Inflammatory macrophage treated with lipopolysaccharide for 4 hours (primary cell): ENCODE data around the gene FEM1C.

Source experiments
- DNase-seq: peaks from one replicate; pipeline ENCODE4 v3.0.0-alpha.2; 2020

FEM1C gene

DNA sequence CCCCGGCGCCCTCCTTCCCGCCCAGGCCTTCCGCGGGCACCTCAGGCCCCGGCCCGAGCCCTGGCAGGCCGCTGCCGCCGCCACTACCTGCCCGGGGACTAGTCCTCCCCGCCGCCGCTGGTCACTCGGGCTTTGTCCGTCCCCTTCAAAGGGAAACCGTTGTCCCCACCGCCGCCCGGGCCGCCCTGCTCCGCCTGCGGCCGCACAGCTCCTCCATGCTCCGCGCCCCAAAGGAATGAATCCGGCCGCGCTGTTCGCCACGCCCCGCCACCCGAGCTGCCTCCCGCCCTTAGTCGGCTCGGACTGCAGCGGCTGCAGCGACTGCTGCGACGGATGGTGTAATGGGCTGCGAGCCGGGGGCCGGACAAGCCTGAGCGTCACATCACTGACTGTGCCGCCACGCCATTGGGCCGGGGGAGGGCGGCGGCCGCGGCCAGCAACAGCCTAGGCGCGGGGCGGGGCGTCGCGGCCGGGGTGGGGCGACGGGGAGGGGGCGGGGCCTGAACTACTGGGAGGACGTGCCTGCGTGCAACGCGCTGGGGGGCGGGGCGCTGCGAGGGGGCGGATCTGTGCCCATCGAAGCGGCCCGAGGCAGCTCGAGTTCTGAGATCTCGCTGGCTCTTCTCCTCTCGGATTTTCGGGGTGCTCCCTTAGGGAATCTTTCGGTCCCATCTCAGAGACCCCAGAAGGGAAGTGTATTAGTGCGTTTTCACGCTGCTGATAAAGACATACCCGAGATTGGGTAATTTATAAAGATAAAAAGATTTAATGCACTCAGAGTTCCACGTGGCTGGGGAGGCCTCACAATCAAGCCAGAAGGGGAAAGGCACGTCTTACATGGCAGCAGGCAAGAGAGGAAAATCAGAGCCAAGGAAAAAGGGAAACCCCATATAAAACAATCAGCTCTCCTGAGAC, at the start of gene FEM1C:
TSS of gene FEM1C (minus strand) at position 340 of the 915 bp plus-strand sequence. CDS start 1,282 bp downstream, outside the sequence.
- peak; percentile 98 for DNase-seq

DNA sequence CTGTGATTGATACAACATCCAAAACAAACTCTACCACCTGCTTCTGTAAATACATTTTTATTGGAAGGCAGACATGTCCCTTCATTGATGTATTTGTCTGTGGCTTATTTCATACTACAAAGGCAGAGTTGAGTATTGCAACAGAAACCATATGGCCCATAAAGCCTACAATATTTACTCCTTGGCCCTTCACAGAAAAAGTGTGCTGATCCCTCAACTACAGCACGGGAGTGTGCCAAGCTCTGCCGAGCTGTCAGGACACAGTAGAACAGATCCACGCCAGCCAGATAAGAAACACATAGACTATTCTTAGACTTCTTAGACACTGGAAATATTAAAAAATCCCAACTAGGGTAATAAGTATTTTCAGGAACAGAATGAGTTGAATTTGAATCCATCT, 44.5 kb upstream of the FEM1C start:
- no peak for DNase-seq

DNA sequence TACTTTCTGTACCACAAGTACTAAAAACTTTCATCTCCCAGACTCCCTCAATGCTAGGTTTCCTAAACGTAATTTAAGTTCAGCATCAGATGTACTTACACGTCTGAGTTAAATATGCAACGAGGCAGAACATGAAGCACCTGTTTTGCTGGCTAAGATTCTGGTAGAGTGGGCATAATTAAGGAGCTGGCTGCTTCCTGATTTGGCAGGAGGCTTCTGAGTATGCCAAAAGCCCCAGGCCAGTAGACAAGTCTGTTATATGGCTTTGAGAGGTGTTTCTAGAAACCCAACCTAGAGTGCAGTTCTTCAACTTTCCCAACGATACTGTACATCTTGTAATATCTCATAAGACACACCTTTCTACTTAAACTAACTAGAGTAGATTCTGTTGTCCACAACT, 44.1 kb upstream of the FEM1C start:
- no peak for DNase-seq

DNA sequence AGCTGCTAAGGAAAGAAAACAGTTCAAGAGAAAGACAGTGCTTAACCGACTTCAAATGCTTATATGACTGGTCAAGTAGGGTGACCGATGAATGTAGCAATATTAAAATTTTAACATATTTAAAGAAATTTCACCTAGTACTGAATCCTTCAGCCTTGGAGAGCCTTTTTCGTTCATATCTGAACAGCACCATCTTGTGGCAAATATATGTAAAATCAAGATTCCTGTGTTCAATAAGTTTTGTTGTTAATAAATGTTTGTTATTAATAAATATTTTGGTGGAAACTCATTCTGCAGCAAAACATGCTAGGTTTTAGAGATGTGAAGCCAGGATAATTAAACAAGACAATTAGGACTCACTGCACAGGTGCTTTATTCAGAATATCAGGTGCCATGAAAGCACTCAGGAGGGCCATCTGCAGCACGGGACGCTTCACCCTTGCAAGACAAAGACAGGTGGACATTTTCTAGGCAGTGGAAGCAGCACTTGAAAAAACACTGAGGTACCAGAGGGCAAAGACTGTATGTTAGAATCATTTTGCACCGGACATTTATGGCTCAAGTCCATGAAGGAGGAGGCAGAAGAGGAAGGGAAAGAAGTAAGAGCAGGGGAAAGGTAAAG, 42.1 kb upstream of the FEM1C start:
- peak; percentile 50 for DNase-seq

- no peak for DNase-seq
These were observed 40.7 kb upstream of the FEM1C start for GRCh38 chr5:115585265-115585664.

DNA sequence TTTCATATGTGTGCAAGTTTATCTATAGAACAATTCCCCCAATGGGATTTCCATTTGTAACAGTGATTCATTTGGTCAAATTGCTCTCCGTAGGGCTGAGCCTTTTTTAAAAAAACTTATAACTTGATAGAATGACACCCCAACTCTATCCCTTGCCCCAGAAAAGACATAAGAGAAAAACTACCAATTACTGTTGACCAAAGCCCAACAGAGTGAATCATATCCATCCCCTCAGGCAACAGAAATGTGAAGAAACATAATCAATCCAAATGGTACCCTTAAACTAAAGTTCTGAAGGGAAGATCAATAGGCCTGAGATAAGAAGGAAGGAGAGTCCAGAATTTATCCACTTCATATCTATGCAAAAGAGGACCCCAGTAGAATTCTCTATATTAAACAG, 39.9 kb upstream of the FEM1C start:
- no peak for DNase-seq

GRCh38 chr5:115583474-115583873, 38.9 kb upstream of the FEM1C start:
- DNase-seq: no peak

- no peak for DNase-seq
These were observed 36.4 kb upstream of the FEM1C start for GRCh38 chr5:115580941-115581340.

GRCh38 chr5:115579747-115580173, 35.2 kb upstream of the FEM1C start:
- DNase-seq: no peak

DNA sequence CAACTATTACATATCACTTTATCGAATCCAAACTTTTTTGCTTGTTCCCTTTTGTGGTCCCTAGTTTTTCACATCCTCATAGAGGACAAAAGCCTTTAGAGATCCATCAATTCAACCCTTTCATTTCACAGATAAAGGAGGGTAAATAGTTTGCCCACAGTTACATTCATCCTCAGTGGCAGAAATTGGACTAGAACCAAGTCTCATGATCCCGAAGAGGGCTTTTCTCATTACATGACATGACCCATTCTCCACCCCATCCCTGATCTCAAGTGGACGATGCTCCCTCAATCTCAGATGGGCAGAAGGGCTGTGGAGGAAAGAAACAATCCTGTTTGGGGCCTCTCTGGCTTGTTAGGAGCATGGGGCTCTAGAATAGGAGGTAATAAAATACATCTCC, 34.6 kb upstream of the FEM1C start:
- DNase-seq: no peak

DNA sequence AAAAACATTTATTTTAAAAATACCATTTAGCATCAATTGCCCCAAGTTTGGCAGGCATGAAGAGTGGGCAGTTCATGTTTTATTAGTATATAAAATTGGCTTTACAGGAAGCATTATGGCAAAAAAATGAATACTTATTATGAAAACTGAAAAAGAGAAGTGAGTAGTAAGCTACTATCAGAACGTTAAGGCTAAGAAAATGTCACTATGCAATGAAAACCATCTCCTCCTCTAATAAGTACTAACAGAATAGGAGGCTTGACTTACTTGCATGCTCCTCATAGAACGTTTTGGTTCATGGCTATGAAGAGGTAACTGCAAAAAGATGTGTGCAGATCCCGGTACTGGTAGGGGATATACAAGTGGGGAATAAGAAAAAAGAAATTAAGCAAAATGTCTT, 34.1 kb upstream of the FEM1C start:
- peak; percentile 10 for DNase-seq

- DNase-seq: no peak
These were observed 33.2 kb upstream of the FEM1C start for GRCh38 chr5:115577741-115578140.

DNA sequence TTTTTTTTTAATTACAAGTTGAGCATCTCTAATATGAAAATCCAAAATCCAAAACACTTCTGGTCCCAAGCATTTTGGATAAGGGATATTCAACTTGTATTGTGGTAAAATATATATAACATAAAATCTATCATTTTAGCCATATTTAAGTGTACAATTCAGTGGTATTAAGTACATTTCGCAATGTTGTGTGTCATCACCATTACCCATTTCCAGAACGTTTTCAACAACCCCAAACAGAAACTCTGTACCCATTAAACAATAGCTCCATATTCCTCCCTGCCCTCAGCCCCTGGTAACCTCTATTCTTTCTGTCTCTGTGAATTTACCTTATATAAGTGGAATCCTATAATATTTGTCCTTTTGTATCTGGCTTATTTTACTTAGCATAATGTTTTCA, 32.8 kb upstream of the FEM1C start:
- peak; percentile 42 for DNase-seq

GRCh38 chr5:115575167-115576070, 30.8 kb upstream of the FEM1C start:
- no peak for DNase-seq

- DNase-seq: no peak
These were observed 28.6 kb upstream of the FEM1C start for GRCh38 chr5:115573133-115573532.

DNA sequence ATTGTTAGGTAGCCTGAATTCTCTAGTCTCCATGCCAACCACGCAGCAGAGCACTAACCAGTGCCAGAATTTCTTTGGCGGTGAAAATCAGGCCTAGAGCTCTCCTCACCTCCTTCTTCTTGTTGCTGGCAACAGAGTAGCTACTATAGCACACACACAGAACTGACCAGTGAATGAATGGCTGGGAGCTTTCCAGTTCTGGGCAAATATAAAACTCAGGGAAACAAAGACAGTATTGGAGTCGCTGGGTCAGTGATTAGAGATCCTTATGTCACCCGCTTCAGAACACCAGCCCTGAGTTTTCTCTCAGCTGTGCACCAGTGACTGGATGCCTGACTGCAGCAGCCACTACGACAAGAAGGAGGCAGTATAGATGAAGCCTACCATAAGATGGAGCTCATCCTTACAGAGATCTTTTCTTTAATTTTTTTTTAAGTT, 26.9 kb upstream of the FEM1C start:
- DNase-seq: no peak

DNA sequence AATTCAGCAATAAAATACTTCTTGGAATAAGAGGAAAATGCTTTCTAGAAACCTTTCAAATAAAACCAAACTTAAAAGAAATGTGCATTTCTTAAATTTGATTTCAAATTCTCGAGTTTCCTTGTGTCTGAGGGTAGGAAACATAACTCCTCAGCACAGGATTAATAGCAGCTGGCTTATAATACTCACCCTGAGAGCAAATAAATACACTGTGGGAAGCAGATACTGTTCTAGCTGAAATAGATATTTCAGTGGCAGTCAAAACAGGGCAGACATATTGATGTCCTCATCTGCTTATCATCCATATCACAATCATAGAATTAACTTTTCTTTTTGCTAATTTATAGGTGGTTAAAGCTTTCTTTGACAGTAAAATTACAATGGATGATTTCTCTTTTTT, 24.1 kb upstream of the FEM1C start:
- DNase-seq: no peak

DNA sequence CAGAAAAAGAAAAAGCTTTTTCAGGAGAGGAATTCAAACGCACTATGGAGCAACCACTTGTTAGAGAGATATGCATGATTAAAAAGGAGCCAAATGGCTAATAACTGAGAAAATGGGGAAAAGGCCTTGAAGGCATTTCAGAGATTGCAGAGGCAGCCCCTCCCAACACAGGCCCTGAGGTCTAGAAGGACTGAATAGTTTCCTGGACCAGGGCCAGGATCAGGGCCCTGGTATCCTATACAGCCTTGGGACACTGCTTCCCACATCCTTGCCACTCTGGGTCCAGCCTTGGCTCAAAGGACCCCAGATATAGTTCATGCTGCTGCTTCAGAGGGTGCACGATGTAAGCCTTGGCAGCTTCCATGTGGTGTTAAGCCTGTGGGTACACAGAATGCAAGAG, 20.7 kb upstream of the FEM1C start:
- no peak for DNase-seq

GRCh38 chr5:115561176-115561575, 16.6 kb upstream of the FEM1C start:
- no peak for DNase-seq

- DNase-seq: peak; percentile 35
These were observed 14.9 kb upstream of the FEM1C start for GRCh38 chr5:115559524-115559923.

GRCh38 chr5:115558388-115558956, 13.9 kb upstream of the FEM1C start:
- no peak for DNase-seq

GRCh38 chr5:115557667-115558387, 13.3 kb upstream of the FEM1C start:
- no peak for DNase-seq
